Measurements from ENCODE around the gene PRG3. TPM values are rescaled to one million over a fixed set of nuclear protein-coding genes. Genes with fewer than 3 reads are reported as not detected.

The PRG3 gene
- total RNA-seq, 2 donors from 2014 or later = not detected

GRCh38 chr11:57378186-57378585 is 2.8 kb downstream of the PRG3 start:
- no peaks in the 10 kb centered on the region for H3K9me3 ChIP-seq

DNA sequence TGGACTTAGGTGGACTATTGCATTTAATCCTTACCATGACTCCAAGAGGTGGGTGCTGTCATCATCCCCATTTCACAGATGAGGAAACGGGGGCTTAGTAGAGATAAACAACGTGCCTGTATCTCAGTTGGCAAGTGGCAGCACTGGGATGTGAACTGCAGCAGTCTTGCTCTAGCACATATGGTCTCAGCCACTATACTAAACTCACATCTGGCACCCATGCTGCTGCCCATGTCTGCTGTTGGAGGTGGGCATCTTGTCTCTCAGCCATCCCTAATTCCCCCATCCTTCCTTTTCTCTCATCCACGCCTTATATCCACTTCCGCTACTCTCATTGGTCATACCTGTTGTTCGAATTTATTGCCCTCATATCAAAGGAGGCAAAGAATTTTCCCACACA is 3.8 kb downstream of the PRG3 start:
- no peak for TF ChIP-seq CTCF (IDR thresholded peaks at IDR 0.05)
- H3K27ac ChIP-seq = no peak overlapping the region
- no peaks in the 10 kb centered on the region for H3K4me1 ChIP-seq
- no peak overlapping the region for H3K4me3 ChIP-seq
- DNase-seq = no peak
- no peaks in the 10 kb centered on the region for H3K9me3 ChIP-seq
- no peaks in the 10 kb centered on the region for H3K27me3 ChIP-seq
- no peak overlapping the region for H3K9ac ChIP-seq (ENCODE audit: low read depth in 2 of 2, low read length in 2 of 2)
- intact Hi-C loops (cut with DNase I) = no loop called here
- H3K36me3 ChIP-seq = no peaks in the 10 kb centered on the region

More at GRCh38 chr11:57378186-57378585, 2.8 kb downstream of the PRG3 start:
- no peaks in the 10 kb centered on the region for H3K36me3 ChIP-seq
- H3K4me1 ChIP-seq = no peaks in the 10 kb centered on the region
- H3K27me3 ChIP-seq = no peaks in the 10 kb centered on the region
- DNase-seq = no peak
- intact Hi-C loops (cut with DNase I) = no loop called here
- no peak for TF ChIP-seq CTCF (IDR thresholded peaks at IDR 0.05)
- no peak overlapping the region for H3K9ac ChIP-seq (ENCODE audit: low read depth in 2 of 2, low read length in 2 of 2)
- H3K4me3 ChIP-seq = no peak overlapping the region
- H3K27ac ChIP-seq = no peak overlapping the region

DNA sequence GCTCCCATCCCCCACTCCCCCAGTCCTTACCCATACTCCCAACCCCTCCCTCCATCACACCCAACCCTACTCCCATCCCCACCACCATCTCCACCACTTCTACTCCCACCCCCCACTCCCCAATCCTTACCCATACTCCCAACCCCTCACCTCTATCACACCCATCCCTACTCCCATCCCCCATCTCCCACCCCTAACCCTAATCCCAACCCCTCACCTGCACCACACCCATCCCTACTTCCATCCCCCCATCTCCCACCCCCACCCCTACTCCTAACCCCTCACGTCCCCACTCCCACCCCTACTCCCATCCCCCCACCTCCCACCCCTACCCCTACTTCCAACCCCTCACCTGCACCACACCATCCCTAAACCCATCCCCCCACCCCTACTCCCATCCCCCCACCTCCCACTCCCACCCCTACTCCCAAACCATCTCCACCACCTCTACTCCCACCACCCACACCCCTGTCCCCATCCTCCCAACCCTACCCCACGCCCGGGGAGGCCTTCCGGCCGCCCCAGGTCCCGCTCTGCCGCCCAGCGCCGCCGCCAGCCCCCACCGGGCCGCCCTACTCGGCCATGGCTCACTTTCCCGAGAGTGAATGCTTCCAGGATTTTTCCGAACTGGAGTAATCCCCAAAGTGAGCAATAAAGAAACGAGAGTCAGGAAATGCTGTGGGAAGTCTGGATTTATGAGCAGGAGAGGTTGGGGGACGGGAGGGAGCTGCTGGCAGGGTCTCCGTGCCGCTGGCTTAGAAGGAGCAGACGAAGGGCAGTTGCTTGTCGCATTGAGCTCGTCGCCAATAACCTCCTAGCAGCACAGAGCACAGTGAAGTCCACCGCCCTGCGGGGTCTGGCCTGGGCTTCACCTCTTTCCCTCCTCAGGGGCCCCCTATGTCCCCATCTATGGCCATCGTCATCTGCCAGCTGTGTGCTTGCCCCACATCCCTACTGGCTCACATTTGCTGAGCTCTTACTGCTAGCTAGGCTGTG is 4.6 kb downstream of the PRG3 start:
- no peak for TF ChIP-seq CTCF (IDR thresholded peaks at IDR 0.05)
- H3K9me3 ChIP-seq = no peaks in the 10 kb centered on the region
- DNase-seq = no peak

DNA sequence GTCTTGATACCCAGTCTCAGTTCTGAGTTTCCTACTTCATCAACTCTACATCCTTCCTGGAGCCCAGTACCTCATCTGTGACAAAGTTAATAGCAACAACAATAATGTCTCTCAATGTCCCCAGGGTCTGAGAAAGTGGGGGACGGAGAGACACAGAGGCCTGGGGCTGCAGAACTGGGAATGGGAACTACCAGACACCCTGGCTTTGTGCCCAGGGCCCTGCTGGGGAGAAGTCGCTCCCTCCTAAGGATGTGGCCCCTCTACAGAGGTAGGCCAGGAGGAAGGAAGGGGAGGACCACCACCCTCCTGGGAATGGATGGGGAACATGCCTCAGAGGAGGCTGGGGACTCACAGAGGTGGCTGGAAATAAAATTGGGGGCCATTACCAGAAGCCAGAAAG is 5.5 kb downstream of the PRG3 start:
- Histone ChIP-seq H3K9ac (ENCODE audit: low read depth in 2 of 2, low read length in 2 of 2) (no peak overlapping the region), H3K27ac (no peak overlapping the region), H3K9me3 (no peaks in the 10 kb centered on the region), H3K4me1 (no peaks in the 10 kb centered on the region), H3K36me3 (no peaks in the 10 kb centered on the region), H3K27me3 (no peaks in the 10 kb centered on the region), H3K4me3 (no peak overlapping the region)
- intact Hi-C loops (cut with DNase I) = no loop called here
- DNase-seq = no peak
- no peak for TF ChIP-seq CTCF (IDR thresholded peaks at IDR 0.05)

More for the DNA sequence above, 4.6 kb downstream of the PRG3 start:
- Histone ChIP-seq H3K4me3 (no peak overlapping the region), H3K27ac (no peak overlapping the region), H3K9ac (ENCODE audit: low read depth in 2 of 2, low read length in 2 of 2) (no peak overlapping the region), H3K4me1 (no peaks in the 10 kb centered on the region), H3K27me3 (no peaks in the 10 kb centered on the region), H3K36me3 (no peaks in the 10 kb centered on the region)
- intact Hi-C loops (cut with DNase I) = no loop called here

DNA sequence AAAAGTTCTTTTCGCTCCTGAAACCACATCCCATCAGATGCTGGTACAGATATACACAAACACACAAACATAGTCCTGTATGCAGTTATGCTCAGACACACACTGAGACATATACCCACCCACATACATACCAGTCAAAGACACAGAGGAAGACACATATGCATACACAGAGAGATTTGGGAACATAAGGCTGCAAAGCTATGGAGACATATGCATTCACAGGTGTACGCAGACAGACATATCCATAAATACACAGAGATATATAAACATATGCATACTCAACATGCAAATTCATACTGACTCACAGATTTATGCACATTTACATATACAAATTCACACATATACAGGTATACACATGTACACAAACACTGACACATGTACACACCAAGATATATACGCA is 6.0 kb downstream of the PRG3 start:
- no peak overlapping the region for H3K4me3 ChIP-seq
- intact Hi-C loops (cut with DNase I) = no loop called here
- no peak for DNase-seq
- TF ChIP-seq CTCF (IDR thresholded peaks at IDR 0.05) = no peak
- no peak overlapping the region for H3K9ac ChIP-seq (ENCODE audit: low read depth in 2 of 2, low read length in 2 of 2)
- no peak overlapping the region for H3K27ac ChIP-seq
- no peaks in the 10 kb centered on the region for H3K27me3 ChIP-seq
- H3K36me3 ChIP-seq = no peaks in the 10 kb centered on the region
- H3K4me1 ChIP-seq = no peaks in the 10 kb centered on the region
- no peaks in the 10 kb centered on the region for H3K9me3 ChIP-seq
